ENCODE results near the gene RGMA. TPM values are rescaled to one million over a fixed set of nuclear protein-coding genes. Genes with fewer than 3 reads are reported as not detected.

RGMA gene
- total RNA-seq, 2 donors from 2014 or later, result 37.7 to 67.1 TPM

GRCh38 chr15:93028111-93028631 is 60.8 kb downstream of the RGMA start:
- Mint-ChIP-seq H3K4me3 (no peak overlapping the region), H3K27ac (peak overlapping the region; percentile 30), H3K27me3 (ENCODE audit: insufficient read depth) (peaks cover 4% of the 10 kb centered on the region), H3K36me3 (ENCODE audit: low read depth) (peaks cover 39% of the 10 kb centered on the region), H3K9me3 (no peaks in the 10 kb centered on the region), H3K4me1 (peaks cover 10% of the 10 kb centered on the region)
- peaks cover 4% of the 10 kb centered on the region for H3K4me1 ChIP-seq (ENCODE audit: control insufficient read depth, insufficient read depth, low read length)
- H3K27me3 ChIP-seq (ENCODE audit: control insufficient read depth, insufficient read depth, low read length, poor library complexity, severe bottlenecking), result no peaks in the 10 kb centered on the region
- no peak overlapping the region for H3K9ac ChIP-seq (ENCODE audit: extremely low read depth, low read length, poor library complexity, severe bottlenecking)
- TF ChIP-seq CTCF (conservative IDR thresholded peaks at IDR 0.05), result no peak
- peaks cover 52% of the 10 kb centered on the region for H3K36me3 ChIP-seq (ENCODE audit: control insufficient read depth, insufficient read depth, low read length)
- WGBS, 2 experiments (ENCODE audit: insufficient coverage in 1 of 2, insufficient read length in 1 of 2), result 92 to 95% methylated on average over 11 to 13 of the region's 13 CpGs
- H3K4me3 ChIP-seq (ENCODE audit: low read length), result no peak overlapping the region
- H3K9me3 ChIP-seq (ENCODE audit: control insufficient read depth, low read length), result no peaks in the 10 kb centered on the region
- peak; percentile 50 for DNase-seq
- peak overlapping the region; percentile 21 for H3K27ac ChIP-seq (ENCODE audit: low read depth, low read length)

GRCh38 chr15:93027413-93027812 is 61.6 kb downstream of the RGMA start:
- Mint-ChIP-seq H3K27ac (no peak overlapping the region), H3K9me3 (no peaks in the 10 kb centered on the region), H3K27me3 (ENCODE audit: insufficient read depth) (peaks cover 2% of the 10 kb centered on the region), H3K36me3 (ENCODE audit: low read depth) (peaks cover 47% of the 10 kb centered on the region), H3K4me3 (no peak overlapping the region), H3K4me1 (peaks cover 10% of the 10 kb centered on the region)
- no peak for TF ChIP-seq CTCF (conservative IDR thresholded peaks at IDR 0.05)
- no peaks in the 10 kb centered on the region for H3K9me3 ChIP-seq (ENCODE audit: control insufficient read depth, low read length)
- H3K9ac ChIP-seq (ENCODE audit: extremely low read depth, low read length, poor library complexity, severe bottlenecking), result no peak overlapping the region
- peak overlapping the region; percentile 30 for H3K27ac ChIP-seq (ENCODE audit: low read depth, low read length)
- H3K36me3 ChIP-seq (ENCODE audit: control insufficient read depth, insufficient read depth, low read length), result peaks cover 60% of the 10 kb centered on the region
- WGBS, 2 experiments (ENCODE audit: insufficient coverage in 1 of 2, insufficient read length in 1 of 2), result 94 to 100% methylated on average over 4 to 10 of the region's 10 CpGs
- H3K27me3 ChIP-seq (ENCODE audit: control insufficient read depth, insufficient read depth, low read length, poor library complexity, severe bottlenecking), result no peaks in the 10 kb centered on the region
- H3K4me3 ChIP-seq (ENCODE audit: low read length), result no peak overlapping the region
- peak; percentile 42 for DNase-seq
- H3K4me1 ChIP-seq (ENCODE audit: control insufficient read depth, insufficient read depth, low read length), result peaks cover 4% of the 10 kb centered on the region

GRCh38 chr15:93026380-93026817 is 62.6 kb downstream of the RGMA start:
- DNase-seq, result peak; percentile 39
- no peaks in the 10 kb centered on the region for H3K9me3 Mint-ChIP-seq
- H3K4me3 Mint-ChIP-seq, result no peak overlapping the region
- peak overlapping the region; percentile 23 for H3K27ac Mint-ChIP-seq
- peaks cover 70% of the 10 kb centered on the region for H3K36me3 ChIP-seq (ENCODE audit: control insufficient read depth, insufficient read depth, low read length)
- H3K9me3 ChIP-seq (ENCODE audit: control insufficient read depth, low read length), result no peaks in the 10 kb centered on the region
- H3K36me3 Mint-ChIP-seq (ENCODE audit: low read depth), result peaks cover 56% of the 10 kb centered on the region
- peaks cover 10% of the 10 kb centered on the region for H3K4me1 Mint-ChIP-seq
- H3K27me3 Mint-ChIP-seq (ENCODE audit: insufficient read depth), result no peaks in the 10 kb centered on the region
- H3K27ac ChIP-seq (ENCODE audit: low read depth, low read length), result peak overlapping the region; percentile 18
- 93 to 95% methylated on average over 8 to 9 of the region's 9 CpGs for WGBS, 2 experiments (ENCODE audit: insufficient coverage in 1 of 2, insufficient read length in 1 of 2)
- H3K4me3 ChIP-seq (ENCODE audit: low read length), result no peak overlapping the region
- H3K9ac ChIP-seq (ENCODE audit: extremely low read depth, low read length, poor library complexity, severe bottlenecking), result no peak overlapping the region
- no peak for TF ChIP-seq CTCF (conservative IDR thresholded peaks at IDR 0.05)
- no peaks in the 10 kb centered on the region for H3K27me3 ChIP-seq (ENCODE audit: control insufficient read depth, insufficient read depth, low read length, poor library complexity, severe bottlenecking)
- peaks cover 4% of the 10 kb centered on the region for H3K4me1 ChIP-seq (ENCODE audit: control insufficient read depth, insufficient read depth, low read length)

All from endodermal cell (in vitro differentiated cells).